DND-41 (cell line): ENCODE measurements around the gene TOE1.

ENCODE experiments used
- EZH2 ChIP-seq: IDR thresholded peaks from 3 replicates; pipeline ENCODE4 v1.6.1; 2012; ENCODE audit warnings: borderline replicate concordance, low read depth, mild to moderate bottlenecking, moderate library complexity, low read length, inconsistent platforms; ENCODE audit not compliant: severe bottlenecking
- TF ChIP-seq, protein P1 (sequence below): IDR thresholded peaks from 2 replicates; pipeline ENCODE4 v1.5.1; 2012; ENCODE audit warnings: borderline replicate concordance, low read length, moderate library complexity, mild to moderate bottlenecking; ENCODE audit not compliant: poor library complexity, severe bottlenecking; ENCODE audit errors: extremely low read depth

DNA sequence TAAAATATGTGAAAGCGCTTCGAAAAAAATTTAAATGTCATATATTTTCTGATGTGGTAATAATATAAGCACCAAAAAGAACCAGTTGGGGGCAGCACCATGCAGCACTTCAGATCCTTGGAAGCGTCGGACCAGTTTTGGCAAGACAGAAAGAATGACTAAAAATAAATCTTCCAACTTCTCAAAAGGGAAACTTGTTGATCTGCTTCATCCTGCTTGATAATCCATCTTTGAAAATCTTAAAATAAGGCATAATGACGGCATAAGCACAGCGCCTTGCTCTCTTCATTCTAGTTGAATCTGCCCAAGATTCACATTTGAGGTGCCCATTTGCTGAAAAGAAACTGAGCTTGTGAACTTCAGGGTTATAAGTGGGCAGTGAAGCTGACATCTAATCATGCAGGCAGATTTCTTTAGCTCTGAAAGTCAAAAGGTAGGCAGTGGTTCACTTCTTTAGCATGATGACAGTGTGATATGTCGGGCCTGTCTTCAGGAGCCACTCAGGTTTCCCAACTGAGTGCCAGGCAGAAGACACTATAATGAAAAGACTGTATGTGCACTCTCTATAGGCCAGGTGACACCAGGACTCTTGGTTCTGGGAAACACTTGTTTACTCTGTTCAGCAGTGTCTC is 20.0 kb downstream of the TOE1 start:
- TF ChIP-seq, protein P1, sequence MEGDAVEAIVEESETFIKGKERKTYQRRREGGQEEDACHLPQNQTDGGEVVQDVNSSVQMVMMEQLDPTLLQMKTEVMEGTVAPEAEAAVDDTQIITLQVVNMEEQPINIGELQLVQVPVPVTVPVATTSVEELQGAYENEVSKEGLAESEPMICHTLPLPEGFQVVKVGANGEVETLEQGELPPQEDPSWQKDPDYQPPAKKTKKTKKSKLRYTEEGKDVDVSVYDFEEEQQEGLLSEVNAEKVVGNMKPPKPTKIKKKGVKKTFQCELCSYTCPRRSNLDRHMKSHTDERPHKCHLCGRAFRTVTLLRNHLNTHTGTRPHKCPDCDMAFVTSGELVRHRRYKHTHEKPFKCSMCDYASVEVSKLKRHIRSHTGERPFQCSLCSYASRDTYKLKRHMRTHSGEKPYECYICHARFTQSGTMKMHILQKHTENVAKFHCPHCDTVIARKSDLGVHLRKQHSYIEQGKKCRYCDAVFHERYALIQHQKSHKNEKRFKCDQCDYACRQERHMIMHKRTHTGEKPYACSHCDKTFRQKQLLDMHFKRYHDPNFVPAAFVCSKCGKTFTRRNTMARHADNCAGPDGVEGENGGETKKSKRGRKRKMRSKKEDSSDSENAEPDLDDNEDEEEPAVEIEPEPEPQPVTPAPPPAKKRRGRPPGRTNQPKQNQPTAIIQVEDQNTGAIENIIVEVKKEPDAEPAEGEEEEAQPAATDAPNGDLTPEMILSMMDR, result peak; percentile 58
- no peak for TF ChIP-seq EZH2
